Right hindlimb (tissue), 1 donor: ENCODE results near the gene TIMM22.
"Not testable (repeated sequence)": the region's sequence is repeated elsewhere in the genome, so short reads cannot be mapped to it uniquely, and the experiment has no call there.

Experiments
- DNase-seq: peaks from one replicate; pipeline ENCODE4 v3.0.0-alpha.2; 2018

Gene TIMM22

DNA sequence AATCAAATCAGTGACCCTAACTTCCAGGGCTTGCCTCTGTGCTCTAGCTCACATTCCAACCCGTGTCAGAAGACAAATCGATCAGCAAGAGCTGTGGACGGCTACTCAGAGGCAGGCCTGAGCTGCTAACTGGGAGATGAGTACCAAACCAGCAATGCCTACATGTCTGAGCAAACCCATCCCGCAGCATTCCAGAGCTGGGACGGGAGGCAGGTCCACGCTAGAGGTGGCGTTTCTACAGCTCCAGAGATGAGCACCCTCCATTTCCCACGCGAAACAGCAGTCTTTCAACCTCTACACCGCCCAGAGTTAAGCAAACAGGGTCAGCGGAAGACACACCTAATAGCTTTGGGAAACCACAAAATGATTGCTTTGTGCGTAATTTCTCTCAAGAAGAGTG, 23.9 kb upstream of the TIMM22 start:
- no peak for DNase-seq

DNA sequence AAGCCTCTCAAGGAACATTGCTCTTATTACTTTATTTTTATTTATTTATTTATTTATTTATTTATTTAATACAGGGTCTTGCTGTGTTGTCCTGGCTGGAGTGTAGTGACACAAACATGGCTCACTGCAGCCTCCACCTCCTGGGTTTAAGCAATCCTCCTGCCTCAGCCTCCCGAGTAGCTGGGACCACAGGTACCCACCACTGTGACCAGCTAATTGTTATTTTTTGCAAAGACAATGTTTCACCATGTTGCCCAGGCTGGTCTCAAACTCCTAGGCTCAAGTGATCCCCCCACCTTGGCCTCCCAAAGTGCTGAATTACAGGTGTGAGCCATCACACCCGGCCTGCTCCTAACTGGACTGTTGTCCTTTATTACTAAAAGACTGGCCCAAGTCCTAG, 22.2 kb upstream of the TIMM22 start:
- DNase-seq, result not testable (repeated sequence)

DNA sequence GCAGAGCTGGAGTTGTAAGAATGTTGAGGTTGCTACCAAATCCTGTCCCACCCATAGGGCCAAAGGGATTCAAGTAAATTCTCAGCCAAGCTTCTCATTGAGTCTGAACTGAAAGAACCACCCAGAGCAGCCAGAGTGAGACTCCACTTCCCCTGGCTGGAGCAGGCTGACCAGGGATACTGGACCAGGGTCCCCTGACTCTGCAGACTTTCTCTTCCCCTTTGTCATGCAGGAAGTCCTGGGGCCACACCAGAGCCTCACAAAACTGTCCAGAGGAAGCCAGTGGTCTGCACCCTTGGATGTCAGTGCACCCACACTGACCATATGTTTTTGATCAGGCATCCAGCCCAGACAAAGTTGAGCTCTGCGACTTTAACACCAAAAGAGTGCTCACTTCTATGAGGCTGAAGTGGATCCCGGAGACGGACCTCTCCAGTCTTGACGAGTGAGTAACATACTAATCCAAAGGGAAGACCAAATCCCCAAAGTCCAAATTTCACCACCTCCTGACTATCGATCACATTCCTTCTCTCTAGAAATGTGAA, 21.5 kb upstream of the TIMM22 start:
- no peak for DNase-seq

DNA sequence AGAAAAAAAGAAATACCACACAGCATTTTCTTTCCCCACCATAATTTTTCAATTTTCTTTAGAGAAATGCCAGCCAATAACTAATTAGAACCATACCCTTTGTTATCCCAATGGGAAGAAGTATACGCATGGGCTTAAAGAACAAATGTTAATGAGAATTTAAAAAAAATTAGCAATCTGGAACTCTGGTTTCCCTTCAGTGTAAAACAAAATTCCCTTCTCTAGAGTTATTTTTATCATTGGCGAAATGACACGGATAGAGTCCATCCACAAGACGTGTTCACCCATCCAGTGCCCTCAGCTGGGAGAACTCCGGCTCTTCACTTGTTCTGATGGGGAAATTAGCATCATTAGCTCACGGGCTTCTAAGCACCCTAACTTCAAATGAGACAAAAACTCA, 20.6 kb upstream of the TIMM22 start:
- DNase-seq, result no peak

- no peak for DNase-seq
Measured at GRCh38 chr17:977166-977565, 19.8 kb upstream of the TIMM22 start.

GRCh38 chr17:978103-979093, 18.5 kb upstream of the TIMM22 start:
- peak; percentile 60 for DNase-seq

- no peak for DNase-seq
Measured at GRCh38 chr17:979212-979538, 17.8 kb upstream of the TIMM22 start.

- peak; percentile 94 for DNase-seq
Measured at GRCh38 chr17:979539-980405, 17.2 kb upstream of the TIMM22 start, which contains the start of gene NXN. NXN (minus strand) TSS chr17:979776.

GRCh38 chr17:980406-981291, 16.3 kb upstream of the TIMM22 start:
- DNase-seq, result peak; percentile 88

DNA sequence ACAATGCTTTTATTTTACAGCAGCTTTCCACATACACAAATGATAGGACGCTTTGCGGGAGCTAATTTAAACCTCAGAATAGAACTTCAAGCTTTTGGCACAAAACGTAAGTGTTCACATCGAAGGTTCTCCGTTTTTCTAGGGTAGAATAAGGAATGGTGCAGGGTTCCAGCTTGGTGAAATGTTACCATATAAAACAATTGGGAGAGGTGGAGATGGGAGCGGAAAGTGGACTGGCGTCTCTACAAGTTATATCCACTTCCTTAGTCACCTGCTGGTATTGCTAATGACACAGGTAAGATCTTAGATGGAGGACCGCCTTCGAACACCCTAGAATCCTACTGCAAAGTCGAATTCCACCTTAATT, 15.7 kb upstream of the TIMM22 start:
- DNase-seq, result no peak

GRCh38 chr17:983921-984320, 13.0 kb upstream of the TIMM22 start:
- peak; percentile 72 for DNase-seq

- DNase-seq, result no peak
Measured at GRCh38 chr17:986322-986929, 10.5 kb upstream of the TIMM22 start.

GRCh38 chr17:987931-988330, 9.0 kb upstream of the TIMM22 start:
- DNase-seq, result no peak

- DNase-seq, result no peak
Measured at GRCh38 chr17:988561-988960, 8.4 kb upstream of the TIMM22 start.

- no peak for DNase-seq
Measured at GRCh38 chr17:992933-993332, 4.0 kb upstream of the TIMM22 start.

DNA sequence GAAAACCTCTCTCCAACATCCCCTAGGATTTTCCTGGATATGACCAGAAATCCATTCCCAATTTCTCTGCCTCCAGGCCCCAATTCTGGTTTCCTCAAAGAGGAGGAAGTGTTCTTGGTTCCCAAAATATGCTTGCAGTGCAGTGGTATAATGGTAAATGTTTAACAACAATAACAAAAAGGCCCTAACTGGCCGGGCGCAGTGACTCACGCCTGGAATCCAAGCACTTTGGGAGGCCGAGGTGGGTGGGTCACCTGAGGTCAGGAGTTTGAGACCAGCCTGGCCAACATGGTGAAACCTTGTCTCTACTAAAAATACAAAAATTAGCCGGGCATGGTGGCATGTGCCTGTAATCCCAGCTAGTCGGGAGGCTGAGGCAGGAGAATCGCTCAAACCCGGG, 1.6 kb upstream of the TIMM22 start:
- DNase-seq, result not testable (repeated sequence)

DNA sequence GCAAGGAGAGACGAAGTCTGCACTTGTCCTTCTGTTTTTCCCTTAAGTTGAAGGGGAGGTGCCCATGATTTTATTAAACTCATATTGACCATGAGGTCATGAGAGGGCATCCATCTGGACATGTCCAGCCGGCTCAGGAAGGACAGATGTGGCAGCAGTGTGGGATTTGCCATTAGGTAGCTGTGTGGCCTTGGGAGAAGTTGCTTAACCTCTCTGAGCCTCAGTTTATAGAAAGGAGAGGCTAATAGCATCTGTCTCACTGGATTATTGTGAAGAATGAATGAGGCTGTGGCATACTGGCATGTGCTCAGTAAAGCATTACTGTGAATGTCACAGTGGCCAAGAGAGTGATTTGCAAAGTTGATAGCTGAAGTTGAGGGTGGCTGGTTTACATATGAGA, 1.2 kb downstream of the TIMM22 start:
- no peak for DNase-seq

GRCh38 chr17:1000597-1001461, 3.9 kb downstream of the TIMM22 start:
- peak; percentile 72 for DNase-seq

DNA sequence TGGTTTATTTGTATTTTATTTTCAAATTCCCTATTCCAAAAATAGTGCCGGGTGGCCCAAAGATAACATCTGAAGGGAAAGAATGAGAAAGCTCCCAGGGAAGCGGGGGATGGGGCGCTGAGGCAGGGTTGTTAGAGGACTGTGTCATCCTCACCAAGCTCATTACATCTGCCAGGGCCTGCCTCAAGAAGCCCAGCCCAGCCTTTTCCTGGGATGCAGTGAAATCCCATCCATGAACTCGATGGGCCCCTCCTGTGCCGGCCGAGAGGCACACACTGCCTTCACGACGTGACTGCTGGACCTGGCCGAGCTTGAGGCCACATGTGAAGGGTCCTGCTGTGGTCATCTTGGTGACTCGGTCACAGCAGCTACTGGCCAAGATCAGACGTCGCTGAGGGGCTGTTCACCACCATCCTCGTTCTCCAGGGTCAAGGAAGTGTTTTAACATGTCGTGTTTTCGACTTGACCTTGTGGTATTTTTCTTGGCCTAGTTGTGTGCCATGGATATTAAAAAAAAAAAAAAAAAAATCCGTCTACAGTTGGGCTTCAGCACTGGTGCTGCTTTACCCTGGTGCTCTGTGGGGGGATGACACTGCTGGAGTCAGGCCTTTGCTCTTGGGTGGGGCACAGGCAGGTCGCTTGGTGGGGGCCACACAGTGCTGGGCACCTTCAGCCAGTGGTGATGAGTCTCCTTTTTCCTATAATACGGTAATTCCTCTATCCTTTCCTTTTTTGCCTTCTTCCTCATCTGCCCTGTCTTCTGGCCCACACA, 4.9 kb downstream of the TIMM22 start:
- DNase-seq, result peak; percentile 25

DNA sequence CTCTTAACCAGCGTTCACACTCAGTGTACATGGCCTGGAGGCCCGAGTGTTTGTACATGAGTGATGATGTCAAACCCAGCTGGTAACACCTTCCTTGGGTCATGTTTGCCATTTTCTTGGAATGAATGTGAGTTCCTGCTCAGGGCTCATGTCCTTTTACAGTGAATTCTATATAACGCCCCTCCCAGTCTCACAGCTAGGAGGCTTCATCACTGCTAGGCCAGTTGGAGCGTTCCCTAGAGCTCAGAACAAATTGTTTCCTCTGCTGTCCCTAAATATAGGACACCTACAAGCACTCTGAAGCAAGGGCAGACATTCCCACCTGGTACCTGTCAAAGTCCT, 5.5 kb downstream of the TIMM22 start:
- DNase-seq, result peak; percentile 20
